GM18867 (cell line): ENCODE results near the gene CRYBB3.
"Not testable (repeated sequence)": the region's sequence is repeated elsewhere in the genome, so short reads cannot be mapped to it uniquely, and the experiment has no call there.

Experiments
- ATAC-seq: cut with Tn5 transposase; IDR thresholded peaks from one replicate; pipeline ENCODE4 v1.9.1; 2021; ENCODE audit warnings: mild to moderate bottlenecking, moderate library complexity; ENCODE audit not compliant: unreplicated experiment

Gene CRYBB3

DNA sequence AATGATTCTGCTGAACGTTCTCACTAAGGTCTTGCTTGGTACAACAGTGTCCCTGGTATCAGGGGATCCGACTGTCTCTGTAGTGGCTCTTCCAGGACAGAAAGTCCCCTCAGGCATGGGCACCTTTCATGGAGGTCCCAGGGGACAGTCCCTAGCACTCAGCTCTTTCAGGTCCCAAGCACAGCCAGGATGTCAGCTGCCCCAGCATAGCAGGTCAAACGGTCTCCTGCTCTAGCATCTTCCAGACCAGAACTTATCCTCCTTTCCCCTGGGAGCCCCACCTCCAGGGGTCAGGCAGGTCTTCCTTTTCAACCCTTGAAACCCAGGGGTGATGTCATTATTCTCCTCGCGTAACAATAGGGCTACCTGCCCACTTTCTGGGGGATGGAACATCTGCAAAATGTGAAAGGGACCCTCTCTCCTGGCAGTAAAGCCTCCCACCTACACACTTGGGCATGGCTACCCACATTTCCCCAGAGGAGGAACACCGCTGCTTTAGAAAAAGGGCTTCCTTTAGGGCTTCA is 24.7 kb upstream of the CRYBB3 start:
- ATAC-seq: no peak

DNA sequence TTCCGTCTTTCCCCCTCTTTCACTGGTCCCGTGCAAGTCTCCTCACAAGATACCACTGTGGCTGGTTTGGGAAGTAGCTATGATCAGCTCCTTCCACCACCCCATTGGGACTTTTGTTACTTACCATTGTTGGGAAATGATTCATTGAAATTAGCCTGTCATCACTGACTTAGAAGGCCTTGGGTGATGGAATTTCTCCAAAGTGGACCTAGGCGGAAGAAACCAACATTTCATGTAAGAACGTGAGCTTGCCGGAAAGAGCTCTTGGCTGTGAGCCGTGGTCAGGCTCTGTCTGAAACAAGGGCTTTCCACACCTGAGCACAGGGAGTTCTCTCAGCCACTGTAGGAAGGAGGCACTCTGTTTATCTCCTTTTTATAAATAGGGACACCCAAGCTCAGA is 23.5 kb upstream of the CRYBB3 start:
- ATAC-seq: no peak

DNA sequence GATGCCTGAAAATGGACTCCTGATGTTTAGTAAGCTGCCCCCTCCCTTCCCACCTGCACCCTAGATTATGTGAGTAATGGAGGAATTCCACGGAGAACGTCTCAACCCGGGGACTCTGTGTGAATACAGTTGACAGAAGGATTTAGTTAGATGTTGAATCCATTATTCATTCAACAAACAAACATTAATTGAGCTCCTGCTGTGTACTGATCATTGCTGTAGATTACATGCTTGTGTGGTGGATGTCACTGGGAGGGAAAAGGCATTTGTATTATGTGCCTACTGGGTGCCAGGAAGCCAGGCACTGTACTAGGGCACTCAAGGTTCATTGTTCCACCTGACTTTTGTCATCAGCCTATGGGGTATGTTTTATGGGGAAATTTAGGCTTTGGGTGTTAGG is 22.9 kb upstream of the CRYBB3 start:
- no peak for ATAC-seq

DNA sequence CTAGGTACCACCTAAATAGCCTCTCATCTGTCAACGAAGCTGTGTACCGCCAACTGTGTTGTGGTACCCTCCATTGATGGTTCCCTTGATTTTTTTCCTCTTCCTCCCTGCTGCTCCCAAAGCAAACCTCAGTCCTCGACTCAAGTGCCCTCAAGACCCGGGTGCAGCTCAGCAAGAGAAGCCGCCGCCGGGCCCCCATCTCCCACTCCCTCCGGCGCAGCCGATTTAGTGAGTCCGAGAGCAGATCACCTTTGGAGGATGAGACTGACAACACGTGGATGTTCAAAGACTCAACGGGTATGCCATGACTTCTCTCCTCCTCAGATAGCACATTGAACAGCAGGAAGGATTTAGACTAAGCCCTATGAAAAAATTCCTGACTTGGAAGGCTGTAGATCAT is 22.4 kb upstream of the CRYBB3 start:
- ATAC-seq: no peak

DNA sequence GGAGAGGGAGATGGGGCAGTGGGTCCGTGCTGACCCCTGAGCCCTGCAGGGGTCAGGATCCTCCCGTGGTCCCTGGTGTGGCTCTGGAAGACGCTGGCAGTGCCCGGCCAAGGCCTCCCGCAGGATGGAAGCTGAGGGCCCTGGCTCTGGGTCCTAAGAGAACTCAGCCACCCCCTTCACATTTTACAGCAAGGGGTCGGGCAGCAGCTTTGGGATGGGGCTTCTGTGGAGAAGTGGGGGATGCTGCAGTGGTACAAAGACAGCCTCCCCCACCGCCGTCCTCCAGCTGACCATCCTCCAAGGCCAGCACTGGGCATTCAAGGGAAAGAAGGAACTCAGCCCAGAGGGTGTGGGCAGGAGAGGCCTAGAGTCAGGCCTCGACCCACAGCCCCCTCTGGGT is 21.8 kb upstream of the CRYBB3 start:
- no peak for ATAC-seq

DNA sequence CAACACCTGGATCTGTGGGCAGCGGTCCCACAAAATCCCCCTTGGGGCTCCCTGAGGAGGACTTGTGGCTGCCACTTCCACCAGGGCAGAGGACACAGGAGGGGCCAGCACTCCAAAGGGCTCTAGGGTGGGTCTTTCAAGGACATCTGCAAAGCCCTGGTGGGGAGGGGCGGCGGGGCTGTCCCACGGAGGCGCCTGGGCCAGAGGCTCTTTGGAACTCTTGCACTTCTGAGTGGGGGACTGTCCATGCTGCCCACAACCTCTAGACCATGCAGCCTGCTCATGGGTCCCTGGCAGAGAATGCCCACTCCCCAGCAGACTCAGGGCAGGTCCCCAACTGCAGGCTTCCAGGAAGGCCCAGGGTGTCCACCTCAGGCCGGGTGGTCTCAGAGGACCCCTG is 21.3 kb upstream of the CRYBB3 start:
- not testable (repeated sequence) for ATAC-seq

DNA sequence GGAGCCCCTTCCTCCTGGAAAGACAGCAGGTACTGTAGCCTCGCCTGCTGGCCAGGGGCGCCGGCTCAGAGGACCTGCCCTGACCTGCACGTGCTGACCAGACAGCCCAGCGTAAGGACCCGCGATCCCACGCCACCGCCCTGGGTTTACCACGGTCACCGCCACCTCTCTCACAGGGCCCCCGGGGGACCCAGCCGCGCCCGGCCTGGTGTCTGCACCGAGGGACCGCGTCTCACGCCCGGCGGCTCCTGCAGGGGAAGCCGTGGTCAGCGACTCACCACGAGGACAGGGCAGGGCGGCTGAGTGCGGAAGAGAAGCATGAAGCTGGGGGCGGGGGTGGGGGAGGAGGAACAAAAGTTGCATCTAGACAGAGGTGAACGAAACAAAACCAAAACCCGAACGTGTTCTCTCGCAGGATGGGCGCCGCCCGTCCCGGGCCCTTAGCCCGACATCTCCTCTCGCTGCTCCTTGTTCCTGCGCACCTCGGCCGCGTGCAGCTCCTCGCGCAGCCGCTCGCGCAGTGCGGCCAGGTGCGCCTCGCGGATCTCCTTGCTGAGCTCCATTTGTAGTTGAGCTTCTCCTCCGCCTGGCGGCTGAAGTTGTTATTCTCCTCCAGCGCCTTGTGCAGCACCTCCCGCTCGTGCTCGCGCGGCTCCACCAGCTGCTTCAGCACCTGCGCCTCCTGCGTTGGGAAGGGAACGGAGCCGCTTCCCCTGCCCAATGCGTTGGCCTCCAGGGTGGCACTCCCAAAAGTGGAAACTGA is 20.6 kb upstream of the CRYBB3 start:
- not testable (repeated sequence) for ATAC-seq

DNA sequence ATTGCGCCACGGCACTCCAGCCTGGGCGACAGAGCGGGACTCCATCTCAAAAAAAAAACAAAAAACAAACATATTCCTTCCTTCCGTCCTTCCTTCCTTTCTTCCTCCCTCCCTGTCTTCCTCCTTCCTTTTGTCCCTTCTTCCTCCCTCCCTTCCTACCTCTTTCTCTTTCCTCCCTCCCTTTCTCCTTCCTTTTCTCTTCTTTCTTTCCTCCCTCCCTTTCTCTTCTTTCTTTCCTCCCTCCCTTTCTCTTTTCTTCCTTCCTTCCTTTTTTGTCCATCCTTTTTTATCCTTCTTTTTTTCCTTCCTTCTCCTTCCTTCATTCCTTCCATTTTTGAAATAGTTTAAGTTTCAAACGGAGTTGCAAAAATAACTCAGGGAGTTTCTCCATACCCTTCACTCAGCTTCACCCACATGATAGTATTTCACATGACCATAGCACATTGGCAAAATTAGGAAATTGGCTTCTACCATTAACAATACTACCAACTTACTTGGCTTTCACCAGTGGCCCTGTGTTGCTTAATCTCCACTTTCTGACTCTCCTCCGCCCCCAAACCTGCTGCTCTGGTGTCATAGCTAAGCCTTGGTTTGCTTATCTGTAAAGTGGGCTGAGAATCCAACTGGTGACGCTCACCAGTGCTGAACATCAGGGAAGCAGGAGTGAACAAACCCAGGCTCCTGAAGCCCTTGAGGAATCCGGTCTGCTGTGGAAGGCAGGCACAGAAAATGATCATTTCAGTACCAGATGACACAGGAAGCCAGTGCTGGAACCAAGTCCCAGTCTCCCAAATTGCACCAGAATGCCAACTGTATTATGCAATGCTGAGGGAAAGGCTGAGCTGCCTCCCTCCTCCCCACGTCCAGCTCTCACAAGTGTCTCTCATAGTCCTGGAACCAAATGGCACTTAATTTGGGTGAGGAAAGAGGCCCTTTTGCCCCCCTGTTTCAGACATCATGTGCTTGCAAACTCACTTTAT is 17.2 kb upstream of the CRYBB3 start:
- ATAC-seq: no peak

DNA sequence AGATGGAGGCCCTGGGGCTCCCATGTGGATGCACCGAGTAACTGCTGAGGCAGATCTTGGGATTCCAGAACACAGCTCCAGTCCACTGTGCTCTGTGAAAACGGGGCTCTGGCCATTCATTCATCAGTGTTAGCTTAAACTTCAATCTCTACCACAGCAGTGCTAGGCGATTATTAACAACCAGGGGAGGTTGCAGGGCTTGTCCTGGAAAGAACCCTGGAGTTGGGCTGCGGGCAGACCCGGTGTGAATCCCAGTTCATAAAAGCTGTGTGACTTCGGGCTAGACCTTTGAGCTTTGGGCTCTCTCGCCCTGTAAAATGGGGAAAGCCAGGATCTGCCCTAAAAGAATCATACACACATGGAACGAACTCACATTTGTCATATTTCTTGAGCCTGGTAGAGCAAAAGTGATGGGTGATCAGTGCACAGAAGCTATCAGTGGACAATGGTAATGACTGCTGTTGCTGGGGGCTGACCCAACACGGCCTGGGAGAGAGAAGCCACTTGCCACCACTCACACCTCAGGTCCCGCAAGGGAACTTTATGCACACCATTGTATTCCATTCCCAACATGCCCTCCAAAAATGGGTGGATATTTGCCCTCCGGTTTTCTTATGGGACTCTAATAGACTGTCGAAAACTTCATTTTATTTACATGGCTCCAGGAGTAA is 15.6 kb upstream of the CRYBB3 start:
- no peak for ATAC-seq

DNA sequence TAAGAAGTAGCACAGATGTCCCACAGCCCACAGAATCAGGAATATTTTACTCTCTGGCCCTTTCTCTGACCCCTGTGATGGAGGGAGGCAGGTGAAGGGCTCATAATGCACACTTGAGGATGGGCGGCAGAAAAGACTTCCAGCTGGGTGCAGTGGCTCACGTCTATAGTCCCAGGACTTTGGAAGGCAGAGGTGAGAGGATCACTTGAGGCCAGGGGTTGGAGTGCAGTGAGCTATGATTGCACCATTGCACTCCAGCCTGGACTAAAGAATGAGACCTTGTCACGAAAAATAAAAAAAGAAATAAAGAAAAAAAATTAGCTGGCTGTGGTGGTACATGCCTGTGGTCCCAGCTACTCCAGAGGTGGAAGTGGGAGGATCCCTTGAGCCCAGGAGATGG is 13.5 kb upstream of the CRYBB3 start:
- no peak for ATAC-seq

DNA sequence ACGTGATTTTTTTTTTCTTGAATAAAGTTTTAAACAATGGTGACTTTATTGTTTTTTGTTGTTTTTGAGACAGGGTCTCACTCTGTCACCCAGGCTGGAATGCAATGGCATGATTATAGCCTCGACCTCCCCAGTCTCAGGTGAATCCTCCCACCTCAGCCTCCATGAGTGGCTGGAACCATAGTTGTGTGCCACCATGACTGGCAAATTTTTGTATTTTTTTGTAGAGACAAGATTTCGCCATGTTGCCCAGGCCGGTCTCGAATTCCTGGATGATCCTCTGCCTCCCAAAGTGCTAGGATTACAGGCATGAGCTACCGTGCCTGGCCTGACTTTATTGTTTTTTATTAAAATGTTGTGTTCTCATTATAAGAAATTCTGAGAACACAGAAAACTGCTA is 12.2 kb upstream of the CRYBB3 start:
- no peak for ATAC-seq

DNA sequence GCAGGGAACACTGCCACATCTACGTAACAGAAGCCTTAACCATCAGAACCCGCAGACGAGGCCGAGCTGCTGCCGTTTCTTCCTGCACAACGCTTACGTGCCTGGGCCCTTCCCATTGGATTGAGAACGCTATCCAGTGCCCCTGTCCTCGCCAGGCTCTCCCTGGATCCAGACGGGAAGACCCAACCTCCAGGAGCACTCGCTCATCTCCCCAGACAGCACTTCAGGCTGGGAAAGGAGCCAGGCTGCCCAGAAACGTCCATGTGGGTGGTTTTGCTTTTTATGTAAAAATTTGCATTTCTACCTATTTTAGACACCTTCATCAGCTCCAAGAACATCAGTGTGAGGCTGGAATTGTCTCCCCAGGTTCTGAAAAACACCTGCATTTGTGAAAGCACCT is 7.3 kb upstream of the CRYBB3 start:
- no peak for ATAC-seq

DNA sequence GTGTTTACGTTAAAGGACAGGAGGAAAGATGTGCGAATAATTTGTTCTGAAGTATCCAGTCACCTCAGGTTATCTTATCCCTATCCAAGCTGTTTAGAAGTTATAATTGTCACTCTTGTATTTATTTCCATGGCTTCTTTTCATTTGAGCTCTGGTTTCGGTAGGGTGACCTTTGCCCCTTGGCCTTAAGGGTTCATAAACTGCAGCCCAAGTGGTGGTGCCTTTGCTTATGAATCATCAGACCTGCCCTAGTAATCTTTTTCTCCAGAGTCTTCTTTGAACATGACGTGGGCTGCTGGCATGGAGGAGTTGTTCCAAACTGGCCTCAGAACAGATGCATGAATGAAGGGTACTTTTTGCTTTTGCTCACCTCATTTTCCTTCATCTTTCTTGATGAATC is 6.5 kb upstream of the CRYBB3 start:
- no peak for ATAC-seq

DNA sequence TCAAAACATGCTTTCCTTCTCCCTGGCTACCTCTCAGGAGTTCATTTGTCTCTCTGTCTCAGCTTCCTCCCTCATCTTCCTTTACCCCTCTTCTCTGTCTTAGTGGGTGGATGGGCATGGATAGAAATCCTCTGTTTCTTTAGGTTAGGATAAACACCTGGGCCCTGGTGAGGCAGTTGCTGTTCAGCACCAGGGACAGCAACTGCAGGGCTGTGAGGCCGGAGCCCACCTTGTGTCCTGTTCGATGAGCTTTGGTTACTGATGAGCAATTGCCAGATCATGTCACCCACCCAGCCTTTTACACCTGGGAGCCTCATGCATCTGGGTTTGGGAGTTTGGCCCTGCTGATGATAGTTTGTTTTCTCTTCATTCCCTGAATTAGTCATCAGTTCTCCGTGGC is 6.1 kb upstream of the CRYBB3 start:
- no peak for ATAC-seq

DNA sequence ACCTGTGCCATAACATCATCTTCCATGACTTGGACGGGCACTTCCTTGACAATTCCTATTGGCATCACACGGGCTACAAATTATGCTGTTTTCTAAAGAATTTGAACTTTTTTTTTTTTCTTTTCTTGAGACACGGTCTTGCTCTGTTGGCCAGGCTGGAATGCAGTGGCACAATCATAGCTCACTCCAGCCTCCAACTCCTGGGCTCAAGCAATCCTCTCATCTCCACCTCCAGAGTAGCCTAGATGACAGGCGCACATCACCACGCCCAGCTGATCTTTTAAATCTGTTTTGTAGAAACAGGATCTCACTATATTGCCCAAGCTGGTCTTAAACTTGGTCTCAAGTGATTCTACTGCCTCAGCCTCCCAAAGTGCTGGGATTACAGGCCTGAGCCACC is 3.3 kb upstream of the CRYBB3 start:
- ATAC-seq: no peak

DNA sequence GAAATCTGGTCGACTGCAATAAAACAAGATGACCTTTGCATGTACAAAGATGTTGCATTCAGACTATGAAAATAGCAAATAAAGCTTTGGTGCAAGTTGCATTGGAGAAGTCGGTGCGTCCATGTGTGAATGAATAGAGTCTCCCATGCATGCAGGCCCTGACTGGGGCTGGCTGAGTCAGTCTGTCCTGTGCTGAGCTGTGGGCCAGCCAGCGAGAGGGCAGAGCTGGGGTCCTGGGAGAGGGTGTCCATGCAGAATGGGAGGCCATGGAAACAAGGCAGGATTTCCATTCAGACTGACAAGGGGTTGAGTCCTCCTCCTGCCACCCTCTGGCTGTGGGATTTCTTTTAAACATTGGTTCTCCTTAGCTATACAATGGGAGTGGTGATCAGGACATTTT is 2.3 kb upstream of the CRYBB3 start:
- no peak for ATAC-seq

DNA sequence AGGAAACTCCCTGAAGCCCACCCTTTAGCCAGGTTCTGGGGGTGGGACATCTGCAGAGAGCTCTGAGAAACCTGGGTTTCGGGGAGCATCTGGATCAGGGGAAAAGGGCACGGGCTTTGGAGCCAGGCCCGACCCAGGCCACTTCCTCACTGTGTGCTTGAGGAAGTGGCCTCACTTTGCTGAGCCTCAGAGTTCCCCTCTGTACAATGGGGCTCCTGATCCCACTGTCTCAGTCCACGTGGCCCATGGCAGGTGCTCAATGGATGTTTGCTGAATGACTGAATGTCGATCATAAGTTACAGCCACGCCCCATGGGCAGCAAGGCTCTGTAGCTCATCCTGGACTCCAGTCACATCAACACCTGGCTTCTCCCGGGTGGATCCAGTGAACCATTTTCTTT is 1.3 kb downstream of the CRYBB3 start:
- ATAC-seq: no peak

DNA sequence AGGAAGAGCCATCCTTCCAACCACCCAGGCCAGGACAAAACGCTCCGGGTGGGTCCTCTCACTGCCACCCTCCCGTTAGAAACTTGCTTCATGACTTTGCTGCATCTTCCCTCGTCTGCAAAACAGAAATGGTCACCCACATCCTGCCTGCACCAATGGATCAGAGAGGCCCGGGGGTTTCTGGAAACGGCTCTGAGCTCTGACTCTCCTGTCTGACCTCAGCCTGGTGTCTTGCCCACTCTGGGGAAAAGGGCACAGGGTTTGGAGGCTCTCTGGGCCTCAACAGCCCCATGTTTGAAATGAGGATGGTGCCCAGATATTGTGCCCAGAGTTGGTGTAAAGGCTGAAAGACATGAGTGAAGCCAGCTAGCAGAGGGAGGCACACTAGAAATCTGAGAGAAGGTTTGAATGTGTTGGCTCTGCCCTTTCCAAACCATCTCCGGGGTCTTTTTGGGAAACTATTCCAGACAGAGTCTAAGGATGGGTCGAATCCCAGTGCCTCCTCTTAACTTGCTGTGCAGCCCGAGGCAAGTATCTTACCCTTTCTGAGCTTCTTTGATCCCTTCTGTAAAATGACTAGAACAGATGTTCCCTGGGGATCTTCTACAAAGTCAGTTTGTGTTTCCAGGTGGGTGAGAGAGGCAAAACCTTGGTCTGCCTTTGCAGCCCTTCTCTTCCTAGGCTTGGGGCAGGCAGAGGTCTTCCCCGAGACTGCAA is 2.1 kb downstream of the CRYBB3 start:
- no peak for ATAC-seq

DNA sequence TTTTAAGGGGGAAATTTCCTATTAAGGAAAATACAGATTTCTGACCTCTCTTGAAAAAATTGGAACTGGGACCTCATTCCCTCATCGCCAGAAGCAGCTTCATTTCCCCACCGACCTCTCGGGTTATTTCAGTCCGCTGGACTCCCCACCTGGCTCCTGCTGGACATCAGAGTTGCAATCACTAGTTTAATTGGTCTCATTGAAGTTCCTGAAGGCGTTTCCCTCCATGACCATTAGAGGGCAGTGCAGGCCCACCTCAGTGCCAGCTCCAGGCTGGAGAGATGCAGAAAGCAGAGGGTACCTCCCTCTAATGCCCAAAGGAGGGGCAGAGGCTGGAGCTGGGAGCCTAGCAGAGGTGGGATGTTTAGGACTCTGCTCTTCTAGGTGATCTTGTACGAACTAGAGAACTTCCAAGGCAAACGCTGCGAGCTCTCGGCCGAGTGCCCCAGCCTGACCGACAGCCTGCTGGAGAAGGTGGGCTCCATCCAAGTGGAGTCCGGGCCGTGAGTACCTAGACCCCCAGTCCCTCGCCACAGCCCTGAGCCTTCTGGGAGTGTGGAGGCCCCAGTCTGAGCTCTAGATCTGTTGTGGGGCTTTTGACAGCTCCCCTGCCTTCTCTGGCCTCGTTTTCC is 2.7 kb downstream of the CRYBB3 start:
- ATAC-seq: no peak

DNA sequence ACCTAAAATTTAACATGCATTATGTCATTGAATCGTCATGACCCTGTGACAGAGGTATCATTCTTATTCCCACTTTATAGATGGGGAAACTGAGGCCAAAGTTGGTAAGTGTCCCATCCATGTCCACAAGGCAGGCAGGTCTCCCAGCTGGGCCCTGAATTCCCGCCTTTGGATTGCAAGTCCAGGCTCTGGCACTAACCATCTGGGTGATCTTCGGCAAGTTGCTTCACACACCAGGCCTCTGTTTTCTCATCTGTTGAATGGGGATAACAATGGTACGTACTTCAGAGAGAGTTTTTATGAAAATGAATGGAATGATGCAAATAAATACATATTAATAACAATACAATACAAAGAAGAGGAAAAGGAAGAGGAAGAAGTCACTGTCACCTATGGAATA is 3.4 kb downstream of the CRYBB3 start:
- no peak for ATAC-seq
